IMR-90 (cell line): ENCODE results near the gene PRTFDC1. TPM values are rescaled to one million over a fixed set of nuclear protein-coding genes. Genes with fewer than 3 reads are reported as not detected.

Experiments used
- ATAC-seq: fragments of 200-7000 bp; cut with Tn5 transposase; 2 replicates; pipeline ENCODE4 v1.9.1; 2020; ENCODE audit warnings: low read depth, mild to moderate bottlenecking, moderate library complexity
- BruUV-seq: library from RNA; stranded (reverse); fragments of 400-500 nt; replicated peaks from 2 replicates; lab custom pipeline; 2021; lab: Mats Ljungman, UMichigan
- CTCF ChIA-PET: fragments of 300-600 bp; formaldehyde crosslinking; extraction: SDS; loops from one replicate; lab custom pipeline; 2021; ENCODE audit warnings: antibody characterized with exemption; lab: Yijun Ruan, JAX
- POLR2A ChIA-PET: fragments of 300-600 bp; sonication (Branson Sonifier 250); formaldehyde crosslinking; loops from one replicate; lab custom pipeline; 2022; ENCODE audit warnings: antibody characterized with exemption; ENCODE audit not compliant: unreplicated experiment; lab: Charles Lee
- DNase-seq: peaks from one replicate; pipeline ENCODE4 v3.0.0; 2013
- H2AFZ ChIP-seq: replicated peaks from 2 replicates; pipeline ENCODE3; 2013; ENCODE audit warnings: low read length, mild to moderate bottlenecking; ENCODE audit not compliant: poor library complexity
- H2AK5ac ChIP-seq: 2 replicates; pipeline ENCODE4 v1.6.1; 2013; ENCODE audit warnings: low read depth, low read length, inconsistent platforms
- H2AK9ac ChIP-seq: replicated peaks from 2 replicates; pipeline ENCODE3; 2013; ENCODE audit warnings: mild to moderate bottlenecking, low read depth, low read length, moderate library complexity; ENCODE audit not compliant: poor library complexity
- H2BK120ac ChIP-seq: 2 replicates; pipeline ENCODE4 v1.6.1; 2013; ENCODE audit warnings: low read depth, low read length, inconsistent platforms
- H2BK15ac ChIP-seq: 3 replicates; pipeline ENCODE4 v1.6.1; 2013; ENCODE audit warnings: low read depth, low read length, inconsistent platforms
- H2BK20ac ChIP-seq: 2 replicates; pipeline ENCODE4 v1.6.1; 2013; ENCODE audit warnings: low read depth, mild to moderate bottlenecking, inconsistent platforms, low read length, moderate library complexity
- H2BK5ac ChIP-seq: 2 replicates; pipeline ENCODE4 v1.6.1; 2013; ENCODE audit warnings: mild to moderate bottlenecking, low read depth, low read length, inconsistent platforms; ENCODE audit not compliant: poor library complexity, severe bottlenecking
- H3K14ac ChIP-seq: replicated peaks from 2 replicates; pipeline ENCODE4 v1.6.1; 2013; ENCODE audit warnings: low read depth, low read length, inconsistent platforms
- H3K18ac ChIP-seq: 2 replicates; pipeline ENCODE4 v1.6.1; 2013; ENCODE audit warnings: low read depth, low read length, control low read depth
- H3K23ac ChIP-seq: 2 replicates; pipeline ENCODE4 v1.6.1; 2013; ENCODE audit warnings: low read depth, low read length, inconsistent platforms
- H3K27ac ChIP-seq: 2 replicates; pipeline ENCODE4 v1.5.1; 2013; ENCODE audit warnings: mild to moderate bottlenecking, control low read depth, low read length; ENCODE audit not compliant: insufficient read depth
- H3K27me3 ChIP-seq: 2 replicates; pipeline ENCODE4 v1.6.1; 2013; ENCODE audit warnings: low read length; ENCODE audit not compliant: control insufficient read depth, insufficient read depth
- H3K36me3 ChIP-seq: 2 replicates; pipeline ENCODE4 v1.6.1; 2013; ENCODE audit warnings: low read length, mixed read lengths; ENCODE audit not compliant: control insufficient read depth, insufficient read depth
- H3K4ac ChIP-seq: 2 replicates; pipeline ENCODE4 v1.6.1; 2013; ENCODE audit warnings: low read depth, low read length, inconsistent platforms
- H3K4me1 ChIP-seq: 2 replicates; pipeline ENCODE4 v1.6.1; 2013; ENCODE audit warnings: low read length, mixed read lengths; ENCODE audit not compliant: control insufficient read depth, insufficient read depth
- H3K4me2 ChIP-seq: 2 replicates; pipeline ENCODE4 v1.6.1; 2013; ENCODE audit warnings: low read depth, mild to moderate bottlenecking, control low read depth, low read length, moderate library complexity
- H3K4me3 ChIP-seq: 2 replicates; pipeline ENCODE4 v1.5.1; 2013; ENCODE audit warnings: low read depth, mild to moderate bottlenecking, control low read depth, low read length, moderate library complexity; ENCODE audit not compliant: insufficient read depth
- H3K56ac ChIP-seq: 2 replicates; pipeline ENCODE4 v1.6.1; 2013; ENCODE audit warnings: low read length, inconsistent platforms; ENCODE audit not compliant: insufficient read depth; ENCODE audit errors: extremely low read depth
- H3K79me1 ChIP-seq, 2 experiments: 2 replicates each; pipeline ENCODE4 v1.6.1; 2013; ENCODE audit warnings: low read length in 2 of 2, inconsistent platforms in 1 of 2, low read depth in 1 of 2
- H3K9ac ChIP-seq: 2 replicates; pipeline ENCODE4 v1.6.1; 2013; ENCODE audit warnings: low read depth, low read length, control low read depth
- H3K9me1 ChIP-seq: 2 replicates; pipeline ENCODE4 v1.6.1; 2013; ENCODE audit warnings: low read length, inconsistent platforms; ENCODE audit not compliant: insufficient read depth
- H3K9me3 ChIP-seq: 2 replicates; pipeline ENCODE4 v1.6.1; 2013; ENCODE audit warnings: low read length; ENCODE audit not compliant: control insufficient read depth, insufficient read depth
- H4K20me1 ChIP-seq: 2 replicates; pipeline ENCODE4 v1.6.1; 2013; ENCODE audit warnings: low read length, inconsistent platforms; ENCODE audit not compliant: insufficient read depth
- H4K5ac ChIP-seq: 2 replicates; pipeline ENCODE4 v1.6.1; 2013; ENCODE audit warnings: mild to moderate bottlenecking, low read depth, low read length, control low read depth
- H4K8ac ChIP-seq, 2 experiments: 2 replicates each; pipeline ENCODE4 v1.6.1; 2013; ENCODE audit warnings: low read depth in 2 of 2, low read length in 2 of 2, control low read depth in 1 of 2, inconsistent platforms in 1 of 2
- H4K91ac ChIP-seq: 2 replicates; pipeline ENCODE4 v1.6.1; 2013; ENCODE audit warnings: low read depth, low read length, inconsistent platforms; ENCODE audit not compliant: insufficient read depth
- CEBPB ChIP-seq: IDR thresholded peaks from 2 replicates; pipeline ENCODE4 v1.6.1; 2012; ENCODE audit warnings: low read depth, low read length, improper control_type of control experiment
- NFE2L2 ChIP-seq: fragments of 150-350 bp; IDR thresholded peaks from 2 replicates; pipeline ENCODE4 v1.6.1; 2016; ENCODE audit warnings: low read depth, mild to moderate bottlenecking, low read length
- WGBS, 2 experiments: methylation state at CpG; one replicate each; pipeline versions ENCODE4 v1.1.5 to v1.1.7; 2013; ENCODE audit warnings: missing lambda C conversion rate in 2 of 2; ENCODE audit not compliant: insufficient read length in 1 of 2; ENCODE audit errors: extremely low coverage in 2 of 2; 5-methylcytosine and 5-hydroxymethylcytosine counted together
- dilution Hi-C: fragments of 300-500 bp; cut with HindIII; formaldehyde crosslinking; loops from one replicate; pipeline ENCODE4 v1.14.3; 2018; ENCODE audit warnings: low sequenced_read_pairs; ENCODE audit not compliant: unreplicated experiment
- in situ Hi-C: fragments of 300-500 bp; cut with MboI; formaldehyde crosslinking; loops from 3 replicates; pipeline ENCODE4 v1.14.3; 2019; ENCODE audit warnings: low sequenced_read_pairs, inconsistent platforms, mixed read lengths
- intact Hi-C: fragments of 100-400 bp; cut with micrococcal nuclease; formaldehyde crosslinking; loops from 2 replicates; pipeline ENCODE4 v1.10.0; 2022
- polyA plus RNA-seq, 3 experiments: library from polyadenylated mRNA; depleted of rRNA; stranded (reverse); fragments of >200 nt; gene quantifications; 2 replicates each; pipeline ENCODE4 v1.2.3, GENCODE V29; 2012; ENCODE audit warnings: low replicate concordance in 1 of 3
- total RNA-seq: library from RNA; depleted of rRNA; stranded (reverse); fragments of >200 nt; gene quantifications from 2 replicates; pipeline ENCODE4 v1.2.3, GENCODE V29; 2012

PRTFDC1 gene
- total and polyA plus RNA-seq, 2 of the 4 experiments (the other 2 are of a cell fraction): 12.3 to 17.9 TPM

DNA sequence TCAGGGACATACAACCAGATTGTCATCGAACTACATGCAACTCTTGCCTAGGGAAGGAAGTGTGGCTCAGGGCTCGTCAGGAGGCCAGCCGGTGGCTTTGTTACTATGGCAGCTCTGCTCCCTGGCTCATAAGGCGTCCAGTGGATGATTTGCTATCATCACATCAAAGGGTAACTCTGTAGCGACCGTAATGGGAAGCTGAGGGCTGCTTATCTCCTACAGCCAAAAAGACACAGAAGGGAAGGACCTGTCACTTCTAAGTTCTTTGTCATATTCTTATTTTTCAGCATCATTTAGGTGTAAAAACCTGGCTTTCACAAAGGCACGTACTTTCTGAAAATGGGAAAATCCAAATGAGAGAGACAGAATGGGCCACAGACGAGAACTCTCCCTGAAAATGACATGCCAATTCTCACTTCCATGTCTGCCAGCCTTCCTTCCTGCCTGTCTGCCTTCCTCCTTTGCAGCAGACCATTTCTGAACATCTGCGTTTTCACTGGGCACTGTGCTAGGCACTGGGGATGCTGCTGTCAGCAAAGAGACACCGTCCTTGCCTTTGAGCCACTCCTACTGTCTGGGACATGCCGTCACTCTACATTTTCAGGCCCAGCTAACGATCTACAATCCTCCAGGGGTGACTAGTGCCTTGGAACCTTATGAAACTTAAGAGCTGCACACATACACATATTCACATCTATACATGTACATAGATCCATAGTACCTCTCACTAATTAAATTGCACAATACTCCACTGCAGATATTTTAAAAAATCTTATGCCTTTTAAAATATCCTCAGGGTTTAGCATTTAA, 36.6 kb upstream of the PRTFDC1 start:
- H3K27ac ChIP-seq: no peak overlapping the region
- no peaks in the 10 kb centered on the region for H3K27me3 ChIP-seq
- no peak overlapping the region for H4K91ac ChIP-seq
- peak overlapping the region; percentile 47 for H2AFZ ChIP-seq
- CTCF ChIA-PET: interaction anchor here (1.0 to 1.4 kb wide), 2 partner anchors 50 to 92 kb away, joined by 3 to 5 read pairs; no protein-coding TSS in a partner anchor
- no peak overlapping the region for H3K56ac ChIP-seq
- H2BK5ac ChIP-seq: no peak overlapping the region
- peaks cover 3% of the 10 kb centered on the region; the same call in 1 of the 2 replicates for H3K9me1 ChIP-seq
- H3K4me3 ChIP-seq: no peak overlapping the region
- intact Hi-C loops (loop anchor here (2.0 kb wide), 1 partner anchor 264 kb away; no protein-coding TSS in a partner anchor), in situ Hi-C loops (loop anchor here (10.0 kb wide), 1 partner anchor 354 kb away; no protein-coding TSS in a partner anchor), dilution Hi-C loops (no loop called here)
- no peak overlapping the region for H2BK15ac ChIP-seq
- H2AK5ac ChIP-seq: peak overlapping the region; percentile 78; the same call in 1 of the 2 replicates
- no peak overlapping the region for H3K18ac ChIP-seq
- ATAC-seq (no peak), DNase-seq (no peak)
- H3K14ac ChIP-seq: 0 out of 2 replicates have a peak overlapping the region, but pooled peaks have one; percentile 19
- no TSS peak for BruUV-seq
- no peak overlapping the region for H4K5ac ChIP-seq
- POLR2A ChIA-PET: no interaction called here
- H3K4me1 ChIP-seq: no peaks in the 10 kb centered on the region
- no peak overlapping the region for H4K8ac ChIP-seq
- TF ChIP-seq NFE2L2: no peak
- TF ChIP-seq CEBPB: 0 out of 2 replicates have a peak, but pooled peaks have one; percentile 18
- no peaks in the 10 kb centered on the region for H4K20me1 ChIP-seq
- peaks cover 2% of the 10 kb centered on the region; the same call in 1 of the 2 replicates for H3K9me3 ChIP-seq
- H3K4me2 ChIP-seq: no peak overlapping the region
- H3K9ac ChIP-seq: no peak overlapping the region
- no peaks in the 10 kb centered on the region for H3K36me3 ChIP-seq
- 73% methylated on average over 3 of the region's 12 CpGs; no CpG with 5 or more reads in 1 of the 2 experiments for WGBS, 2 experiments
- no peak overlapping the region for H2AK9ac ChIP-seq
- no peaks in the 10 kb centered on the region for H3K79me1 ChIP-seq
- H3K4ac ChIP-seq: peak overlapping the region; percentile 30; the same call in 1 of the 2 replicates
- peak overlapping the region; percentile 20; the same call in 1 of the 2 replicates for H2BK20ac ChIP-seq
- H2BK120ac ChIP-seq: no peak overlapping the region
- H3K23ac ChIP-seq: no peak overlapping the region
